K562 treated with DMSO at 1 percent for 4 hours (cell line): Measurements from ENCODE around the gene PLEKHA8. TPM values are rescaled to one million over a fixed set of nuclear protein-coding genes. Genes with fewer than 3 reads are reported as not detected.

ENCODE experiments used
- total RNA-seq: library from RNA; unstranded; fragments of 300-600 nt; gene quantifications from 2 replicates; pipeline ENCODE4 v1.2.3, GENCODE V29; 2022; ENCODE audit not compliant: insufficient read depth

The PLEKHA8 gene, protein sequence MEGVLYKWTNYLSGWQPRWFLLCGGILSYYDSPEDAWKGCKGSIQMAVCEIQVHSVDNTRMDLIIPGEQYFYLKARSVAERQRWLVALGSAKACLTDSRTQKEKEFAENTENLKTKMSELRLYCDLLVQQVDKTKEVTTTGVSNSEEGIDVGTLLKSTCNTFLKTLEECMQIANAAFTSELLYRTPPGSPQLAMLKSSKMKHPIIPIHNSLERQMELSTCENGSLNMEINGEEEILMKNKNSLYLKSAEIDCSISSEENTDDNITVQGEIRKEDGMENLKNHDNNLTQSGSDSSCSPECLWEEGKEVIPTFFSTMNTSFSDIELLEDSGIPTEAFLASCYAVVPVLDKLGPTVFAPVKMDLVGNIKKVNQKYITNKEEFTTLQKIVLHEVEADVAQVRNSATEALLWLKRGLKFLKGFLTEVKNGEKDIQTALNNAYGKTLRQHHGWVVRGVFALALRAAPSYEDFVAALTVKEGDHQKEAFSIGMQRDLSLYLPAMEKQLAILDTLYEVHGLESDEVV
- total RNA-seq, result 4.9 and 6.5 TPM in 2 replicates

DNA sequence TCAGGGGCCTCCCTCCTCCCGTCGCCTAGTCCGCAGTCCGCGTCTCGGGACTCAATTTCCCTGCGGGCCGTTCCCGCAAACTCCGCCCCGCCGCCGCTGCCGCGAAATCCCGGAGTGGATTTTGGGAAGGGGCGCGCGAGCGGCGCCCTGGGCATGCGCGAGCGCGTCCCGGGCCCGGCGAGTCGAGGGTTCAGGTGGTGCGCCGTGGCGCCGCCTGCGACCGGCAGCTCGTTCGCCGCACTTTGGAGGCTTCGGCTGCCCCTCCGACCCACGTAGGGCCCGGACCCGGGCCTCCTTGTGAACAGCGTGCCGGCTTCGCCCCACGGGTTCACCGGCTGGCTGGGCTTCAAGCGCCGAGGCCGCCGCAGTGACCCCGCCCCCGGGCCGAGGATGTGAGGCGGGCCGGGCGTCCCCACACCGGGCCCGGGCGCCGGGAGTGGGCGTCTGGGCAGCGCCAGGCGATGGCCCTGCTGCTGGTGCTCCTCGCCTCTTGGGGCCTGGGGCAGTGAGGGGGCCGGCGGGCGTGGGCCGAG, at the start of gene PLEKHA8:
TSS of gene PLEKHA8 (plus strand) at position 197 of the 533 bp plus-strand sequence. CDS start 351 bp downstream, outside the sequence.

DNA sequence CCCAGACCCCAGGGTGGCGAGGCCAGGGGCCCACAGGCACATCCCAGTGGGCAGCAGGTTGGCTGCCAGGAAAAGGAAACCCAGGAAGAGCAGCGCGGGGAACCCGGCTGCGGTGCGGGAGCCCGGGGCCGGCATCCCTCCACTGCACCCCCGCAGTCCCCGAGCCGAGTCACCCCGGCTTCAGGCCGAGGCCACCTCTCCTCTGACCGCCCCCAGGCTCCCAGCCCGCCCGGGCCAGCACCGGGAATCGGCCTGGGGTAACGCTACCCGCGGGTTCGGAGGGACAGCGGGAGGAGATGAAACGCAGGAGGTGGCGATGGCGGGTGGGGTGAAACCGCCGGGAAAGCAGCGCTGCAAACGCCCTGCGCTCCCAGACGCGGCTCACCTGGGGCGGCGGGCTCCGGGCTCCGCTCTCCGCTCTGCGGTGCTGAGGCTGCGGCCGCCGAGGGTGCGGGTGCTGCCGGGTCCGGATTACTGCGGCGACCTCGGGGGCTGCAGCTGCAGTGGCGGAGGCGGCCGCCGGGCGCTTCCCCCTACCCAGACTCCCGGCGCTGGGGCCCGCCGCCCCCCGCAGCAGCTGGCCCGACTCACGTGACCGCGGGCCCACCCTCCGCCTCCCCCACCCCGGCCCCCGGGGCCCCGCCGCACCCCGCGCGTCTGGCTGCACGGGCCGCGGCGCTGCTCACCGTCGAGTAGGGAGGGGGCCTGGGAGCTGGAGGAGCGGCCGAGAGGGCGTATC, 38.8 kb upstream of the PLEKHA8 start, which contains the start of gene SCRN1:
TSS of gene SCRN1 (minus strand) at position 545 of the 739 bp plus-strand sequence. CDS start 20,734 bp downstream, outside the sequence.

DNA sequence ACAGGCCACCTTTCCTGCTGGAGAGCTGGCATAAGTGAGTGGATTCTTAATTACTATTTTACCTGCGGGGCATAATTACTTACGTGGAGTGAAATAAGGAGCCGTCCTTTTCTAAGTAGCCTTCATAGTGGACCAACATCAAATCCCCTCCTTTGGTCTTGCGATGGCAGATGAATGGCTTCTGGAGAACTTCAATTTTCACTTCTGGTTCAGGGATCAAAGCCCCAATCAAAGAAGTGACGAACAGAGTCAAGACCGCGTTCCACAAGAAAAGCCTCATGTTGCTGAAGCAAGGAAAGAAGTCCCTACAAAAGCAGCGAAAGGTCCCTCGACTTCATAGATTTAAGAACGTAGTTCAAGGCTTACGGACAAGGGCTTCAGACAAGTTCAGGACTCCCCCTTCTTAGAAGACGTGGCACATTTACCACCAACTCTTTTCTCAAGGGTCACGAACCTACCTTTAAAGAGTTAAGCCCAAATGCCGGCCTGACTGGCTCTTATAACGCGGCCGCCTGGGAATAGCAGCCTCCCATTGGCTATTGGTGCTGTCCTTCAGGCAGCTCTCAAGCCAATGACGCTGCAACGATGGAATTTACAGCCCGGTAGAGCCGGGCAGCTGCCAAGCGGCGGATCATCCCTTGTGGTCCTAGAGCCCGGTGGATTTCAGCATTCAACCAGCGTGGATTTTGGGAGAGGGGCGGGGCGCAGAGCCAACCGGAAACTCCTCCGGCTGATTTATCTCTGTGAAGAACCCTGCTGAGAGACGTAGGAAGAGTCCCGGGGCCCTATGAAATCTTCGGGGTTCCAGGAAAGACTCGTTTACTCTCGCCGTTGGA, 1.8 kb upstream of the PLEKHA8 start, which contains the start of gene FKBP14:
TSS of gene FKBP14 (minus strand) at position 474 of the 836 bp plus-strand sequence. CDS start at position 280, 194 bp downstream.

DNA sequence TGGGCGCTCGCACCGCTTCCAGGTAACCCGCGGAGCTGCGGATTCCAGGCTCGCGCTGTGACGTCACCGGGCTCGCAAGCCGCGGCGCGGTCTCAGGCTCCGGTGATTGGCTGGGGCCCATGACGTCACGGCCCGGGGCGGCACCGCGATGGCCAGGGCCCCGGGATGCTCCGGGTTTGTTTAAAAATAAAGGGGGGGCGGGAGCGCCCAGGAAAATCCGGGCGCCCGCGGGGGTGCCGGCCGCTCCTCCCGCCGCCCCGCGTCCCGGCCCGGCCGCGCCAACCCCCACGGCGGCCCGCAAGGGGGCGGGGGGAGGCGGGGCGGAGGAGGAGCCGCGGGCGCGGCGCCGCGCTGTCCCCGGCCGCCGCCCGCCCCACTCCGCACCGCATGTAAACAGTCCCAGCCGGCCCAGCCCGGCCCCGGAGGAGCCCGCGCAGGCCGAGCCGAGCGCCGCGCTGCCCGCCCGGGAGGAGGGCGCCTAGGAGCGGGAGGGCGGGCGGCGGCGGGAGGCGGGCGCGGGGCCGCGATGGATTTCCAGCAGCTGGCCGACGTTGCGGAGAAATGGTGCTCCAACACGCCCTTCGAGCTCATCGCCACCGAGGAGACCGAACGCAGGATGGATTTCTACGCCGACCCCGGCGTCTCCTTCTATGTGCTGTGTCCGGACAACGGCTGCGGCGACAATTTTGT, 106.5 kb downstream of the PLEKHA8 start, which contains the start of gene MTURN:
TSS of gene MTURN (plus strand) at position 376 of the 690 bp plus-strand sequence. CDS start at position 527, 151 bp downstream.

Other genes starting within 250 kb of the PLEKHA8 start
- gene WIPF3, start 221.9 kb upstream of the PLEKHA8 start, total RNA-seq, result 0.37 and 0.67 TPM in 2 replicates
- 0.13 and 0.29 TPM in 2 replicates for gene SCRN1, start 38.6 kb upstream of the PLEKHA8 start, total RNA-seq
- gene FKBP14, start 1.7 kb upstream of the PLEKHA8 start, total RNA-seq, result 7.0 and 11.0 TPM in 2 replicates
- gene MTURN, start 106.6 kb downstream of the PLEKHA8 start, total RNA-seq, result 3.8 and 5.8 TPM in 2 replicates